Caco-2 (cell line): ENCODE data around the gene PCK1. TPM values are rescaled to one million over a fixed set of nuclear protein-coding genes. Genes with fewer than 3 reads are reported as not detected.
"Not testable (repeated sequence)": the region's sequence is repeated elsewhere in the genome, so short reads cannot be mapped to it uniquely, and the experiment has no call there.

Experiments
- Bru-seq: library from RNA; stranded (reverse); fragments of 400-500 nt; gene quantifications from one replicate; lab custom pipeline; 2021; lab: Mats Ljungman, UMichigan
- BruChase-seq, 2 experiments: library from RNA; stranded (reverse); fragments of 400-500 nt; gene quantifications; one replicate each; lab custom pipeline; 2021; lab: Mats Ljungman, UMichigan
- BruUV-seq: library from RNA; stranded (reverse); fragments of 400-500 nt; replicated peaks from 2 replicates; lab custom pipeline; 2021; lab: Mats Ljungman, UMichigan
- CTCF ChIA-PET: fragments of 300-600 bp; sonication (Branson Sonifier 250); formaldehyde crosslinking; loops from one replicate; lab custom pipeline; 2022; ENCODE audit warnings: antibody characterized with exemption; lab: Charles Lee
- POLR2A ChIA-PET: fragments of 300-600 bp; sonication (Branson Sonifier 250); formaldehyde crosslinking; loops from one replicate; lab custom pipeline; 2022; ENCODE audit warnings: antibody characterized with exemption; lab: Charles Lee
- DNase-seq, 2 experiments: peaks; one replicate each; pipeline versions ENCODE4 v3.0.0 to v3.0.0-alpha.2; 2020 to 2022
- H3K27me3 ChIP-seq: replicated peaks from 2 replicates; pipeline ENCODE4 v1.6.0; 2011; ENCODE audit warnings: low read length; ENCODE audit not compliant: control insufficient read depth, insufficient read depth
- H3K36me3 ChIP-seq: 2 replicates; pipeline ENCODE4 v1.5.1; 2011; ENCODE audit warnings: low read length; ENCODE audit not compliant: control insufficient read depth, insufficient read depth
- H3K4me1 ChIP-seq: fragments of 250-450 bp; sonication (Bioruptor Pico); 2 replicates; pipeline ENCODE4 v1.5.1; 2020; ENCODE audit warnings: mild to moderate bottlenecking
- H3K4me3 ChIP-seq: 2 replicates; pipeline ENCODE4 v1.5.1; 2011; ENCODE audit warnings: low read depth, mild to moderate bottlenecking, control low read depth, low read length
- H3K9me3 ChIP-seq: fragments of 250-450 bp; sonication (Bioruptor Pico); 2 replicates; pipeline ENCODE4 v1.5.1; 2020; ENCODE audit warnings: mild to moderate bottlenecking, moderate library complexity
- H3K27ac Mint-ChIP-seq: one replicate; pipeline ENCODE4 v1.8.0; 2022; ENCODE audit warnings: mixed read lengths; ENCODE audit not compliant: unreplicated experiment
- H3K27me3 Mint-ChIP-seq: one replicate; pipeline ENCODE4 v1.8.0; 2022; ENCODE audit warnings: mixed read lengths; ENCODE audit not compliant: insufficient read depth, unreplicated experiment
- H3K36me3 Mint-ChIP-seq: one replicate; pipeline ENCODE4 v1.8.0; 2022; ENCODE audit warnings: mild to moderate bottlenecking, mixed read lengths; ENCODE audit not compliant: insufficient read depth, unreplicated experiment
- H3K4me1 Mint-ChIP-seq: one replicate; pipeline ENCODE4 v1.8.0; 2022; ENCODE audit warnings: low read depth, mixed read lengths; ENCODE audit not compliant: unreplicated experiment
- H3K4me3 Mint-ChIP-seq: one replicate; pipeline ENCODE4 v1.8.0; 2022; ENCODE audit warnings: mild to moderate bottlenecking, moderate library complexity, mixed read lengths; ENCODE audit not compliant: unreplicated experiment
- H3K9me3 Mint-ChIP-seq: one replicate; pipeline ENCODE4 v1.8.0; 2022; ENCODE audit warnings: mixed read lengths; ENCODE audit not compliant: unreplicated experiment
- intact Hi-C: fragments of 100-400 bp; cut with micrococcal nuclease; formaldehyde crosslinking; loops from one replicate; pipeline ENCODE4 v1.10.0; 2022; ENCODE audit not compliant: unreplicated experiment
- long read RNA-seq: library from polyadenylated mRNA; stranded (forward); transcript quantifications from one replicate; pipeline ENCODE4 v2.0.0, GENCODE V29; 2022
- total RNA-seq: library from RNA; stranded (reverse); gene quantifications from 2 replicates; pipeline ENCODE4 v1.2.3, GENCODE V29; 2022
- TF ChIP-seq, protein P1 (sequence below), 2 experiments: fragments of 200-600 bp in 1 of 2; IDR thresholded peaks; 1 replicate in 1 of 2; 2 replicates in 1 of 2; pipeline versions ENCODE4 v1.5.1 to v1.8.0; 2011 to 2022; ENCODE audit warnings: antibody characterized with exemption in 1 of 2, control low read depth in 1 of 2, inconsistent platforms in 1 of 2, low read depth in 1 of 2, low read length in 1 of 2, mild to moderate bottlenecking in 1 of 2, moderate library complexity in 1 of 2; ENCODE audit not compliant: insufficient read depth in 1 of 2, severe bottlenecking in 1 of 2, unreplicated experiment in 1 of 2

PCK1 gene
- total RNA-seq = 0.42 TPM in 1 of 2 replicates, not detected in the other
- Bru-seq, nascent RNA = percentile 34 among the genes with signal in this experiment
- BruChase-seq, experiment 1, labeled RNA remaining after a 2-hour chase = percentile 32 among the genes with signal in this experiment
- percentile 26 among the genes with signal in this experiment for BruChase-seq, experiment 2, labeled RNA remaining after a 6-hour chase
- long read RNA-seq = 0 reads

DNA sequence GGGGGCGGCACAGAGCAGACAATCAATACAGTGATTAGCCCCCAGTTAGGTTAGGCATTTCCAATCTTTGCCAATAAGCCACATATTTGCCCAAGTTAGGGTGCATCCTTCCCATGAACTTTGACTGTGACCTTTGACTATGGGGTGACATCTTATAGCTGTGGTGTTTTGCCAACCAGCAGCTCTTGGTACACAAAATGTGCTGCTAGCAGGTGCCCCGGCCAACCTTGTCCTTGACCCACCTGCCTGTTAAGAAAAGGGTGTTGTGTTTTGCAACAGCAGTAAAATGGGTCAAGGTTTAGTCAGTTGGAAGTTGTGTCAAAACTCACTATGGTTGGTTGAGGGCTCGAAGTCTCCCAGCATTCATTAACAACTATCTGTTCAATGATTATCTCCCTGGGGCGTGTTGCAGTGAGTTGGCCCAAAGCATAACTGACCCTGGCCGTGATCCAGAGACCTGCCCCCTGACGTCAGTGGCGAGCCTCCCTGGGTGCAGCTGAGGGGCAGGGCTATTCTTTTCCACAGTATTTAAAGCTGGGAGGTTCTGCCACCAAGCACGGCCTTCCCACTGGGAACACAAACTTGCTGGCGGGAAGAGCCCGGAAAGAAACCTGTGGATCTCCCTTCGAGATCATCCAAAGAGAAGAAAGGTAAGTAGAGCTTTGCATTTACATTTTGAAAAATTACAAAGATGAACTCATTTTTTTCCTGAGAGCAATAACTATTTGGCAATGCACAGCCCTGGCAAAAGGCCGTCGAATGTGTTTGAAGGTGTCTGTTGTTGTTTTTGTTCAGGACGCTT is at the start of gene PCK1:
PCK1 (plus strand) TSS at position 557 of the 802 bp plus-strand sequence. CDS start 302 bp downstream, outside the sequence.
- Histone ChIP-seq H3K9me3 (peaks cover 4% of the 10 kb centered on the region; the same call in 1 of the 2 replicates), H3K36me3 (no peaks in the 10 kb centered on the region), H3K27me3 (no peaks in the 10 kb centered on the region), H3K4me3 (no peak within 1 kb of the TSS), H3K4me1 (peaks cover 24% of the 10 kb centered on the region; the same call in 1 of the 2 replicates)
- intact Hi-C loops = loop anchor here (2.0 kb wide), 1 partner anchor 20 kb away; no protein-coding TSS in a partner anchor
- DNase-seq = peak; percentile 59 to 84
- Mint-ChIP-seq H3K4me1 (peaks cover 6% of the 10 kb centered on the region), H3K4me3 (no peak within 1 kb of the TSS), H3K27ac (no peak within 1 kb of the TSS), H3K9me3 (no peaks in the 10 kb centered on the region), H3K36me3 (no peaks in the 10 kb centered on the region), H3K27me3 (peaks cover 33% of the 10 kb centered on the region)
- BruUV-seq = no TSS peak
- POLR2A ChIA-PET = no interaction called here
- TF ChIP-seq, protein P1, sequence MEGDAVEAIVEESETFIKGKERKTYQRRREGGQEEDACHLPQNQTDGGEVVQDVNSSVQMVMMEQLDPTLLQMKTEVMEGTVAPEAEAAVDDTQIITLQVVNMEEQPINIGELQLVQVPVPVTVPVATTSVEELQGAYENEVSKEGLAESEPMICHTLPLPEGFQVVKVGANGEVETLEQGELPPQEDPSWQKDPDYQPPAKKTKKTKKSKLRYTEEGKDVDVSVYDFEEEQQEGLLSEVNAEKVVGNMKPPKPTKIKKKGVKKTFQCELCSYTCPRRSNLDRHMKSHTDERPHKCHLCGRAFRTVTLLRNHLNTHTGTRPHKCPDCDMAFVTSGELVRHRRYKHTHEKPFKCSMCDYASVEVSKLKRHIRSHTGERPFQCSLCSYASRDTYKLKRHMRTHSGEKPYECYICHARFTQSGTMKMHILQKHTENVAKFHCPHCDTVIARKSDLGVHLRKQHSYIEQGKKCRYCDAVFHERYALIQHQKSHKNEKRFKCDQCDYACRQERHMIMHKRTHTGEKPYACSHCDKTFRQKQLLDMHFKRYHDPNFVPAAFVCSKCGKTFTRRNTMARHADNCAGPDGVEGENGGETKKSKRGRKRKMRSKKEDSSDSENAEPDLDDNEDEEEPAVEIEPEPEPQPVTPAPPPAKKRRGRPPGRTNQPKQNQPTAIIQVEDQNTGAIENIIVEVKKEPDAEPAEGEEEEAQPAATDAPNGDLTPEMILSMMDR (IDR thresholded peaks at IDR 0.05; ENCODE audit: insufficient read depth in 1 of 2, low read depth in 1 of 2, low read length in 1 of 2, severe bottlenecking in 1 of 2, unreplicated experiment in 1 of 2) = no peak
- CTCF ChIA-PET = no interaction called here

DNA sequence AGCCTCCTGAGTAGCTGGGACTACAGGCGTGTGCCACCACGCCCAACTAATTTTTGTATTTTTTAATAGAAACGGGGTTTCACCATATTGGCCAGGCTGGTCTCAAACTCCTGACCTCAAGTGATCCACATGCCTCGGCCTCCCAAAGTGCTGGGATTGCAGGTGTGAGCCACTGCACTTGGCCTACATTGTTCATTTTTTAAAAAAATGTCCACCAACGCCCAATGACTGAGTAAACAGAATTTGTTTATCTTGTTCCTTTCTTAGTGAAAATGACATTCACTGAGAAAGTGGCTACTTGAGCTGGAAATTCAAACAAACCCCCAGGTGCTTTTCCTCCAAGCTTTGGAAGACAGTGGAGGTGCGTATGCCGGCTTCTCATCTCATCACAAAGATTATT is 49.2 kb upstream of the PCK1 start:
- H3K4me1 ChIP-seq, intact Hi-C loops, H3K9me3 Mint-ChIP-seq, H3K4me1 Mint-ChIP-seq, BruUV-seq, DNase-seq, H3K4me3 ChIP-seq, H3K27ac Mint-ChIP-seq, H3K4me3 Mint-ChIP-seq, H3K27me3 ChIP-seq, H3K9me3 ChIP-seq, H3K36me3 Mint-ChIP-seq, POLR2A ChIA-PET, H3K36me3 ChIP-seq: not testable (repeated sequence)
- CTCF ChIA-PET = interaction anchor here (0.7 to 2.0 kb wide), 4 partner anchors 13 to 83 kb away, joined by 5 to 6 read pairs (median 6); no protein-coding TSS in a partner anchor
- H3K27me3 Mint-ChIP-seq = peaks cover 10% of the 10 kb centered on the region

DNA sequence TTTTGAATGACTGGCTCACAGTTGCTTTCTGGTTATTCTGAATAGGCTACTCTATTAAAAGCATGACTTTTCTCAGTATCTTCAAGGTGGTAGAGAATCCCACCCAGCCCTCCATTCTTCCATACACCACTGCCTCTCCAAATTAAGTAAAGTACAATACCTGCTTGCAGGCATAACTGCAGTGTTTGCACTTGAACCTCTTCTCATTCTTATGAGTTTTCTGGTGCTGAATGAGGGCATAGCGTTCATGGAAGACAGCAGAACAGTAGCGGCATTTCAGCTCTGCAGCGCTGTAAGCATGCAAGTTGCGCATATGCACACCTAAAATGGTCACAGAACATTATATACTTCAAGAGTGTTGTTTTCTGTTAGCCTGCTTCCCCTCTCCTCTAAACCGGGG is 48.5 kb upstream of the PCK1 start:
- no peaks in the 10 kb centered on the region for H3K4me1 ChIP-seq
- POLR2A ChIA-PET = no interaction called here
- H3K27me3 ChIP-seq = no peaks in the 10 kb centered on the region; the same call in 1 of the 2 replicates
- Mint-ChIP-seq H3K4me1 (no peaks in the 10 kb centered on the region), H3K36me3 (no peaks in the 10 kb centered on the region), H3K4me3 (no peak overlapping the region), H3K9me3 (no peaks in the 10 kb centered on the region), H3K27ac (no peak overlapping the region), H3K27me3 (peaks cover 14% of the 10 kb centered on the region)
- no peaks in the 10 kb centered on the region for H3K36me3 ChIP-seq
- H3K4me3 ChIP-seq = no peak overlapping the region
- TF ChIP-seq, protein P1 (IDR thresholded peaks at IDR 0.05; ENCODE audit: insufficient read depth in 1 of 2, low read depth in 1 of 2, low read length in 1 of 2, severe bottlenecking in 1 of 2, unreplicated experiment in 1 of 2) = no peak
- H3K9me3 ChIP-seq = no peaks in the 10 kb centered on the region
- no TSS peak for BruUV-seq
- CTCF ChIA-PET = interaction anchor here (0.7 to 2.1 kb wide), 3 partner anchors 15 to 82 kb away, joined by 4 to 14 read pairs (median 5); no protein-coding TSS in a partner anchor
- DNase-seq = no peak
- intact Hi-C loops = no loop called here
